Left forelimb (tissue), 1 donor: Measurements from ENCODE around the gene ACSS2.
A peak's percentile ranks its signal among the peaks of the same experiment; 100 is the strongest.

Experiments used
- DNase-seq: peaks from one replicate; pipeline ENCODE4 v3.0.0-alpha.2; 2018; ENCODE audit warnings: low spot score

Gene ACSS2

GRCh38 chr20:34915131-34915530 is 38.7 kb downstream of the ACSS2 start:
- DNase-seq: no peak

- DNase-seq: no peak
These were observed 39.5 kb downstream of the ACSS2 start for GRCh38 chr20:34915749-34916455.

GRCh38 chr20:34916774-34917354 is 40.5 kb downstream of the ACSS2 start:
- no peak for DNase-seq

- no peak for DNase-seq
These were observed 43.6 kb downstream of the ACSS2 start for GRCh38 chr20:34920055-34920454.

- DNase-seq: no peak
These were observed 45.0 kb downstream of the ACSS2 start for GRCh38 chr20:34921436-34921835.

GRCh38 chr20:34922654-34923381 is 46.4 kb downstream of the ACSS2 start:
- no peak for DNase-seq

- no peak for DNase-seq
These were observed 47.0 kb downstream of the ACSS2 start for GRCh38 chr20:34923414-34923813.

- DNase-seq: no peak
These were observed 48.9 kb downstream of the ACSS2 start for GRCh38 chr20:34925341-34925740.

GRCh38 chr20:34925981-34926380 is 49.6 kb downstream of the ACSS2 start:
- no peak for DNase-seq

- no peak for DNase-seq
These were observed 50.2 kb downstream of the ACSS2 start for GRCh38 chr20:34926581-34926980.

GRCh38 chr20:34927736-34928135 is 51.3 kb downstream of the ACSS2 start:
- no peak for DNase-seq

GRCh38 chr20:34928411-34928810 is 52.0 kb downstream of the ACSS2 start:
- DNase-seq: no peak

- no peak for DNase-seq
These were observed 55.4 kb downstream of the ACSS2 start for GRCh38 chr20:34931771-34932170.

GRCh38 chr20:34938466-34939163 is 62.2 kb downstream of the ACSS2 start:
- DNase-seq: peak; percentile 25

- DNase-seq: peak; percentile 22
These were observed 63.7 kb downstream of the ACSS2 start for GRCh38 chr20:34940081-34940481.

- peak; percentile 8 for DNase-seq
These were observed 64.8 kb downstream of the ACSS2 start for GRCh38 chr20:34941226-34941625.

GRCh38 chr20:34942301-34942700 is 65.9 kb downstream of the ACSS2 start:
- DNase-seq: no peak

- DNase-seq: no peak
These were observed 67.6 kb downstream of the ACSS2 start for GRCh38 chr20:34943808-34944567.

- no peak for DNase-seq
These were observed 69.1 kb downstream of the ACSS2 start for GRCh38 chr20:34945315-34946077.

- DNase-seq: no peak
These were observed 70.2 kb downstream of the ACSS2 start for GRCh38 chr20:34946661-34947060.

GRCh38 chr20:34947336-34947735 is 70.9 kb downstream of the ACSS2 start:
- DNase-seq: no peak
